MM.1S (cell line): ENCODE measurements around the gene COL8A2.

Experiments
- DNase-seq: peaks from one replicate; pipeline ENCODE4 v3.0.0-alpha.2; 2015
- H2AFZ ChIP-seq: fragments of 300-600 bp; sonication (generic); 2 replicates; pipeline ENCODE4 v1.6.0; 2016; ENCODE audit warnings: antibody characterized with exemption, low read length
- H3F3A ChIP-seq: fragments of 300-600 bp; sonication (generic); 2 replicates; pipeline ENCODE4 v1.6.1; 2016; ENCODE audit warnings: mild to moderate bottlenecking, antibody characterized with exemption, low read length, moderate library complexity, mixed read lengths; ENCODE audit not compliant: insufficient read depth
- H3K27ac ChIP-seq: fragments of 300-600 bp; sonication (generic); 2 replicates; pipeline ENCODE4 v1.5.1; 2016; ENCODE audit warnings: mild to moderate bottlenecking, low read length
- H3K27me3 ChIP-seq: fragments of 300-600 bp; sonication (generic); replicated peaks from 2 replicates; pipeline ENCODE4 v1.6.0; 2016; ENCODE audit warnings: low read length; ENCODE audit not compliant: insufficient read depth
- H3K36me3 ChIP-seq: fragments of 300-600 bp; sonication (generic); replicated peaks from 2 replicates; pipeline ENCODE4 v1.6.1; 2016; ENCODE audit warnings: mild to moderate bottlenecking, low read length, mixed read lengths; ENCODE audit not compliant: insufficient read depth
- H3K4me1 ChIP-seq: fragments of 300-600 bp; sonication (generic); 2 replicates; pipeline ENCODE4 v1.6.1; 2016; ENCODE audit warnings: low read length, mixed read lengths
- H3K4me2 ChIP-seq: fragments of 300-600 bp; sonication (generic); 2 replicates; pipeline ENCODE4 v1.6.0; 2016; ENCODE audit warnings: low read depth, low read length
- H3K4me3 ChIP-seq: fragments of 300-600 bp; sonication (generic); 2 replicates; pipeline ENCODE4 v1.5.1; 2016; ENCODE audit warnings: low read length, mixed read lengths
- H3K79me2 ChIP-seq: fragments of 300-600 bp; sonication (generic); 2 replicates; pipeline ENCODE4 v1.6.1; 2016; ENCODE audit warnings: mixed run types, low read length, mixed read lengths
- H3K9ac ChIP-seq: fragments of 300-600 bp; sonication (generic); 2 replicates; pipeline ENCODE4 v1.6.1; 2016; ENCODE audit warnings: low read length, mixed read lengths
- H3K9me2 ChIP-seq: fragments of 300-600 bp; sonication (generic); replicated peaks from 2 replicates; pipeline ENCODE4 v1.6.1; 2016; ENCODE audit warnings: mild to moderate bottlenecking, low read length, mixed read lengths; ENCODE audit not compliant: insufficient read depth
- H3K9me3 ChIP-seq: fragments of 300-600 bp; sonication (generic); replicated peaks from 2 replicates; pipeline ENCODE4 v1.6.1; 2016; ENCODE audit warnings: mild to moderate bottlenecking, low read length, mixed read lengths; ENCODE audit not compliant: insufficient read depth
- H4K20me1 ChIP-seq: fragments of 300-600 bp; sonication (generic); 2 replicates; pipeline ENCODE4 v1.6.1; 2016; ENCODE audit warnings: mild to moderate bottlenecking, low read length, moderate library complexity, mixed read lengths; ENCODE audit not compliant: insufficient read depth
- EZH2 ChIP-seq: fragments of 300-600 bp; sonication (generic); optimal IDR thresholded peaks from 2 replicates; pipeline ENCODE3; 2017; ENCODE audit warnings: low read depth, mild to moderate bottlenecking, antibody characterized with exemption, low read length, mixed read lengths
- EZH2phosphoT487 ChIP-seq: fragments of 300-600 bp; sonication (generic); IDR thresholded peaks from 2 replicates; pipeline ENCODE4 v1.6.1; 2018; ENCODE audit warnings: antibody characterized with exemption, low read length
- TF ChIP-seq, protein P1 (sequence below): fragments of 300-600 bp; sonication (generic); IDR thresholded peaks from 2 replicates; pipeline ENCODE4 v1.5.1; 2016; ENCODE audit warnings: antibody characterized with exemption, low read length, mixed read lengths

COL8A2 gene

DNA sequence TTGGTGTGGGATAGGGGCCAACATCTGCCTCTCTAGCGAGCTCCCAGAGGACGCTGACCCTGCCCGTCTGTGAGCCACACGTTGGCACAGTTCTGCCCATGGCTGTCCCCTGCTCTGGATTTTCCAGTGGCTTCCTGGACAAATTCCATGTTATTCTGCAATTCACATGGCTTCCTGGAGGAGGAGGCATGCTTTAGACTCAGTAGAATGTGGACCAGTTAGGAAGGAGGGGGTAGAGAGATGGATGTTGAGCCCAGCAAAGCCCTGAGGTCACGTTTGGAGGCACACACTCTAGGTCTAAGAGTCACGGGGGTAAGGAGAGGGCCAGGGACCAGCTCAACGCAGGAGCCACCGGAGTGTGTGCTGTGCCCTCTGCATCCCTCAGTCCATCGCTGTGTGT, 12.2 kb downstream of the COL8A2 start:
- H3K4me3 ChIP-seq = no peak overlapping the region

DNA sequence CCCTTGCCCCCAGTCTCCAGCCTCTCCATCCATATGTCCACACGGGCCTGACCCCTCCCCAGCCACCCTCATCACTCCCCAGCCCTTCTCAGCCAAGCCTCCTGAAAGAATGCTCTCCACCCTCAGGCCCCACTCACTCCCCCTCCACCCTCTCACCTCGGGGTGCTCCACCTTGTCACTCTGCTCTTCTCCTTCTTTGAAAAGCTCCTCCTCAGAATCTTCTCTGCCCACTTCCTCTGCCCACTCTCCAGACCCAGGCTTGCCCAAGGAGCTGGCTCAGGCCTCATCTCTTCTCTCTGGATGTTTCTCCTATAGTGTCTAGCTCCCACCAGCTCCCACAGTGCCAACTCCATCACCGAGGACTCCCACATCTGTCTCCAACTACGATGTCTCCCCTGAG, 13.9 kb downstream of the COL8A2 start:
- H4K20me1 ChIP-seq = no peaks in the 10 kb centered on the region

More for the DNA sequence above, 12.2 kb downstream of the COL8A2 start:
- H3K36me3 ChIP-seq = no peaks in the 10 kb centered on the region
- H3K27ac ChIP-seq = no peak overlapping the region
- no peak overlapping the region for H3K9ac ChIP-seq
- no peaks in the 10 kb centered on the region for H3F3A ChIP-seq
- no peak for TF ChIP-seq EZH2phosphoT487
- TF ChIP-seq, protein P1, sequence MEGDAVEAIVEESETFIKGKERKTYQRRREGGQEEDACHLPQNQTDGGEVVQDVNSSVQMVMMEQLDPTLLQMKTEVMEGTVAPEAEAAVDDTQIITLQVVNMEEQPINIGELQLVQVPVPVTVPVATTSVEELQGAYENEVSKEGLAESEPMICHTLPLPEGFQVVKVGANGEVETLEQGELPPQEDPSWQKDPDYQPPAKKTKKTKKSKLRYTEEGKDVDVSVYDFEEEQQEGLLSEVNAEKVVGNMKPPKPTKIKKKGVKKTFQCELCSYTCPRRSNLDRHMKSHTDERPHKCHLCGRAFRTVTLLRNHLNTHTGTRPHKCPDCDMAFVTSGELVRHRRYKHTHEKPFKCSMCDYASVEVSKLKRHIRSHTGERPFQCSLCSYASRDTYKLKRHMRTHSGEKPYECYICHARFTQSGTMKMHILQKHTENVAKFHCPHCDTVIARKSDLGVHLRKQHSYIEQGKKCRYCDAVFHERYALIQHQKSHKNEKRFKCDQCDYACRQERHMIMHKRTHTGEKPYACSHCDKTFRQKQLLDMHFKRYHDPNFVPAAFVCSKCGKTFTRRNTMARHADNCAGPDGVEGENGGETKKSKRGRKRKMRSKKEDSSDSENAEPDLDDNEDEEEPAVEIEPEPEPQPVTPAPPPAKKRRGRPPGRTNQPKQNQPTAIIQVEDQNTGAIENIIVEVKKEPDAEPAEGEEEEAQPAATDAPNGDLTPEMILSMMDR = no peak
- no peak for TF ChIP-seq EZH2
- H3K4me1 ChIP-seq = no peaks in the 10 kb centered on the region
- no peak overlapping the region for H3K4me2 ChIP-seq
- H2AFZ ChIP-seq = no peak overlapping the region
- no peaks in the 10 kb centered on the region for H3K27me3 ChIP-seq
- H3K9me2 ChIP-seq = no peaks in the 10 kb centered on the region
- no peaks in the 10 kb centered on the region for H4K20me1 ChIP-seq
- H3K79me2 ChIP-seq = no peaks in the 10 kb centered on the region
- no peak for DNase-seq
- H3K9me3 ChIP-seq = no peaks in the 10 kb centered on the region

DNA sequence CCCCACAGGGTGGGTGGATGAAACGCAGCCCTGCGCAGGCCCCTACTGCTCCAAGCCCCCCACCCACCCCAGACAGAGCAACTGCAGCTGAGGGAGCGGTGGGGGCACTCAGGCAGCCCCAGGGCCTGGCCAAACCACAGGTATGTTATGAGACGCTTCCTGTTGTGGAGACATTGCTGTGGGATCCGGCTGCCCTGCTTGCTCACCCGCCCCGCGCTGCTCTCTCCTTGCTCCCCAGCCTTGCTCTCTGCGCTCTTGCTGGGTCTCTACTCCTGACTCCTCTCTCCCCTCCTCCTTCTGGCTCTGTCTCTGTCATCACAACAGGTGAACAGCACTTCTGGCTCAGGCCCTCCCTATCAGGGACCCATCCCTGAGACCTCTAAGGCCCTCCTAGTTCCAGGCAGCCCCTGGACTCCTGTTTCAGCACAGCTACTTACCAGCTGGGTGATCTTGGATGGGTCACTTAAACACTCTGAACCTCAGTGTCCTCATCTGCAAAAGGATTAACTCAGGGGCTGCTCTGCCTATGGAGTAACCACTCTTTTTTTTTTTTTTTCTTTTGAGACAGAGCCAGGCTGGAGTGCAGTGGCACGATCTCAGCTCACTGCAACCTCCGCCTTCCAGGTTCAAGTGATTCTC, 15.9 kb downstream of the COL8A2 start:
- Histone ChIP-seq H3K27ac (no peak overlapping the region), H3F3A (no peaks in the 10 kb centered on the region), H3K4me3 (no peak overlapping the region), H3K27me3 (no peaks in the 10 kb centered on the region), H3K36me3 (no peaks in the 10 kb centered on the region), H3K9me2 (no peaks in the 10 kb centered on the region), H3K4me2 (no peak overlapping the region), H3K9ac (no peak overlapping the region), H4K20me1 (no peaks in the 10 kb centered on the region), H2AFZ (peak overlapping the region; percentile 52; the same call in 1 of the 2 replicates), H3K4me1 (no peaks in the 10 kb centered on the region), H3K79me2 (no peaks in the 10 kb centered on the region), H3K9me3 (no peaks in the 10 kb centered on the region)
- no peak for TF ChIP-seq EZH2phosphoT487
- TF ChIP-seq EZH2 = no peak
- TF ChIP-seq, protein P1 = no peak
- no peak for DNase-seq

More for the DNA sequence above, 13.9 kb downstream of the COL8A2 start:
- H3K27ac ChIP-seq = no peak overlapping the region
- no peaks in the 10 kb centered on the region for H3K9me3 ChIP-seq
- TF ChIP-seq EZH2 (no peak), EZH2phosphoT487 (no peak)
- TF ChIP-seq, protein P1 = no peak
- H3K4me2 ChIP-seq = no peak overlapping the region
- H3K9me2 ChIP-seq = no peaks in the 10 kb centered on the region
- H2AFZ ChIP-seq = no peak overlapping the region
- no peak overlapping the region for H3K9ac ChIP-seq
- H3K4me1 ChIP-seq = no peaks in the 10 kb centered on the region
- H3F3A ChIP-seq = no peaks in the 10 kb centered on the region
- no peak for DNase-seq
- no peaks in the 10 kb centered on the region for H3K36me3 ChIP-seq
- no peak overlapping the region for H3K4me3 ChIP-seq
- no peaks in the 10 kb centered on the region for H3K27me3 ChIP-seq
- no peaks in the 10 kb centered on the region for H3K79me2 ChIP-seq
